Stimulated activated naive CD4-positive, alpha-beta T cell treated with Interleukin-2 at 50 U/mL for 16 hours (primary cell): ENCODE measurements around the gene CXCL3.
"Not testable (repeated sequence)": the region's sequence is repeated elsewhere in the genome, so short reads cannot be mapped to it uniquely, and the experiment has no call there.

Experiments used
- DNase-seq: peaks from one replicate; lab custom pipeline; 2025; lab: John Stamatoyannopoulos, UW

CXCL3 gene

DNA sequence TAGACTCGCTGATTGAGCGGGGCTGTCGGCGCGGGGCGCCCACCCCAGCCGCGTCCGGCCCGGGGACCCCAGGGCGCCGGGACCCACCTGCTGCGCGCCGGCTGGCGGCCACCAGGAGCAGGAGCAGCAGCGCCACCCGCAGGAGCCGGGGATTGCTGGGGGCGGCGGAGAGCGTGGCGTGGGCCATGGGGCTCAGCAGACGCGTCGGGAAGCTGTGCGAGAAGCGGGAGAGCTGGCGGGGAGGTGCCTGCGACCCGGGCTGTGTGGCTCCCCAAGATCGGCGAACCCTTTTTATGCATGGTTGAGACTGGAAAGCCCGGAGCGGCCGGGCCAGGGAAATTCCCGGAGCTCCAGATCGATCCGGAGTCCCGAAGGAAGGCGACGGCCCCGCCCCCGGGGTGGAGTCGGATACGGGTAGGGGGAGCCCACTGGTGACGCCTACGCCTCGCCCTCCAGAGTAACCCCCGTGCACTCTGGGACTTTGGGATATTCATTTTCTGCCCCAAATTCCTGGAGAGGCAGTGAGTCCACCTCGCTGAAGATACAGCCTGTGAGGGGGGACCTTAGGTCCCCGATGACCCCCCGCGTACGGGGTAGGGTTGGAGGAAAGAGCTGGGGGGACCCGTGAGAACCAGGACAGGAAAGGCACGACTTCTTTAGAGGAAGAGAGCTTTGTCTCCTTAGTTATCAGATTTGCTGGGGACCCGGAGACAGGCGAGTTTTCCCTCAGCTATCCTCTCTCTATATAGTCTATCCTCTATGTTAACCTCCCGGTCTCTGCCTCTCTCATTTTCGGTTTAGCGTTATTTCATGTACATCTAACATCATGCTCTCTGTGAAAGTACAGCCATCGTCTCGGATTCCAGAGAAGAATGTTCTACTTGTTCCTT, at the start of gene CXCL3:
TSS of gene CXCL3 (minus strand) at position 265 of the 890 bp plus-strand sequence. CDS start at position 187, 78 bp downstream.
- DNase-seq: no peak

DNA sequence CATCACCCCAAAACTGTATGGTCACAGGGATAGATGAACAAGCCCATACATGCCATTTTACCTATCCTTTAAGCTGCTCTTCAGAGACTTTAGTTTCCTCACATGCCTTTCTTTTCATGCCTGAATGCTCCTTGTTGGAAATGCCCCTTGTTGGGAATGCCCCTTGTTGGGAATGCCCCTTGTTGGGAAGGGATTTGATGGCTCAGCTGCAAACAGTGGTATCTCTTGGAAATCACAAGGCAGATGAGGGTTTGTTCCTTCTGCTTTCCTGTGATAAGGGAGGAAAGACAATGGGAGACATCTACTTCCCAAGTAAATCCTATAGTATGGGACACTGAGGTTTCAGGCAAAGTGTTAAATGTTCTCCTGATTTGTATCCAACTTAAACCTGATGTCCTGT, 49.0 kb upstream of the CXCL3 start:
- no peak for DNase-seq

DNA sequence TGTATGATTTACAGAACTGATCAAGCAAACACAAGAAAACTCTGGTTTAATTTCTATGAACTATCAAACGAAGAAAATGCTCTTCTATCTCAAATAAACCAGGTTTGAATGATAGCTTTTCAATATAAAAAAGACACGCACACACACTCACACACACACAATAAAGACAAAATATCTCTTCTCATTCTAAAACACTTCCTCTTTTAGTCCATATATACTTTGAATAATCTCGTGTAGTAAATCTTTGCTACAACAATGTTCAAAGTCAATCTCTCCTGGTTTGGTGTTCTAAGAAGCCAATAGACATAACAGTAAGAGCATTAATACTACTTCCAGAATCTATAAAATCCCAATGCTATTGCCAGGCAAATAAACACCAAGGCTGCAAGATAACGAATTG, 47.2 kb upstream of the CXCL3 start:
- no peak for DNase-seq

- no peak for DNase-seq
These were observed 46.5 kb upstream of the CXCL3 start for GRCh38 chr4:74084984-74085383.

GRCh38 chr4:74083546-74083945, 45.1 kb upstream of the CXCL3 start:
- DNase-seq: no peak

DNA sequence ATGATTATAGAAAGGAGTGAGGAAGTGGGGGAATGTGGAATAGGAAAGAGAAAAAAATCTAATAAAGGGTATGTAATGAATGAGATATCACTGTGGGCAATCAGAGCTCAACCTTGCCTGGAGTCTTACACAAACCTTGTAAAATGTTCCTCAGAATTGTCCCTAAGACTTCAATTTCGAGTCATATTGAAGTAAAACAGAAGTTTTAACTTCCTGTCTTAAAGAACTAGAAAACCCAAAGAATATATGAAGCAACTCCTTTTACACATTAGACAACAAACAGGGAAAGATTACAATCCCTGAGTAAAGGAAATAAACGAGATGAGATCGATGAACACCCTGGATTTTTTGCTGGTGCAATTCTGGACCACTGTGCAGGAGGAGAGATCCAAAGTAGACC, 42.5 kb upstream of the CXCL3 start:
- no peak for DNase-seq

- DNase-seq: not testable (repeated sequence)
These were observed 41.9 kb upstream of the CXCL3 start for GRCh38 chr4:74080351-74080750.

DNA sequence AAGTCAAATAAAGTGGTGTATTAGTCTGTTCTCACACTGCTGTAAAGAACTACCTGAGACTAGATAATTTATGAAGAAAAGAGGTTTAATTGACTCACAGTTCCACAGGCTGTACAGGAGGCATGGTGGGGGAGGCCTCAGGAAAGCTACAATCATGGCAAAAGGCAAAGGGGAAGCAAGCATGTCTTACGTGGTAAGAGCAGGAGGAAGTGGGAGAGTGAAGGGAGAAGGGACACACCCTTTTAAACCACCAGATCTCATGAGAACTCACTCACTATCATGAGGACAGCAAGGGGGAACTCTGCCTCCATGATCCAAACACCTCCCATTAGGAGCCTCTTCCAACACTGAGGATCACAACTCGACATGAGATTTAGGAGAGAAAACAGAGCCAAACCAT, 40.5 kb upstream of the CXCL3 start:
- not testable (repeated sequence) for DNase-seq

GRCh38 chr4:74073358-74073757, 34.9 kb upstream of the CXCL3 start:
- no peak for DNase-seq

DNA sequence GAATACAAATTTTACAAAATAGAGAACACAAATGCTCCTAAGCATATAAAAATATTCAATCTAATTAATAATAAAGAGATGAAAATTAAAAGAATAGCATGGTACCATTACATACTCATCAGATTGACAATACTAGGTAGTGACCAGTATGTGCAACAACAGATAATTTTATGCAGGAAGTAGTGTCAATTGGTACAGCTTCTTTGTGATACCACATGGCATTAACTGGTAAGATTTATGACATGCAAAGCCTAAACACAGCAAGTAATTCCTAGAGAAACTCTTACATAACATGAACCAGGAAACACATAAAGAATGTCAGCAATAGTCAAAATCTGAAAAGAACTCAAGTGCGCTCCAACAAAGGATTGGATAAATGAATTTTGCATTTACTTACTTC, 34.2 kb upstream of the CXCL3 start:
- no peak for DNase-seq

GRCh38 chr4:74067586-74067985, 29.1 kb upstream of the CXCL3 start:
- no peak for DNase-seq

DNA sequence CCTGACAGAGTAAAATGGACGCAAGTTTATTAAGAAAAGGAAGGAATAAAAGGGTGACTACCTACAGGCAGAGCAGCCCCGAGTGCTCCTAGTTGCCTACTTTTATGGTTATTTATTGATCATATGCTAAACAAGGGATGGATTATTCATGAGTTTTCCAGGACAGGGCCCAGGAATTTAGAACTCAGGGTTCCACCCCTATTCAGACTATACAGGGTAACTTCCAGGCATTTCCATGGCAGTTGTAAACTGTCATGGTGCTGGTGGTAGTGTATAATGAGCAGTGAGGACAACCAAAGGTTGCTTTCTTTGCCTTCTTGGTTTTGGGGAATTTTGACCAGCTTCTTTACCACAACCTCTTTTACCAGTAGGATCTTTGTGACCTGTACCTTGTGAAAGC, 27.7 kb upstream of the CXCL3 start:
- no peak for DNase-seq

- DNase-seq: no peak
These were observed 26.7 kb upstream of the CXCL3 start for GRCh38 chr4:74065115-74065642.

- no peak for DNase-seq
These were observed 25.4 kb upstream of the CXCL3 start for GRCh38 chr4:74063859-74064258.

- DNase-seq: no peak
These were observed 24.5 kb upstream of the CXCL3 start for GRCh38 chr4:74062953-74063352.

DNA sequence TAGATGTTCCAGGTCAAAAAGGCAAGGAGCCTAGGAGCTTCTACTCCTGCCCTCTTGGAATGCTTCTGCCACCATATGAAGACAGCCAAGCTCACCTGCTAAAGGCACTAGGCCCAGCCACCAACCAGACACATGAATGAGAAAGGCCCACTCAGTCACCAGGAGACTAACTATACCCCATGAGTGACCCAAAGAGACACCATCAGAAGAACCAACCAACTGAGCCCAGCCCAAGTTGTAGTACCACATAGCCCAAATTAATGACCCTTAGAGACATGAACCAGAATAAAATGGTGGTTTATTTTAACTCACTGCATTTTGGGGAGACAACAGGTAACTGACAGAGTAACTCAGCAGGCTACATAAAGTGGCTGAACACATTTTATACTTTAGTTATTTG, 22.9 kb upstream of the CXCL3 start:
- DNase-seq: no peak

- DNase-seq: no peak
These were observed 20.8 kb upstream of the CXCL3 start for GRCh38 chr4:74059161-74059829.

- DNase-seq: no peak
These were observed 19.7 kb upstream of the CXCL3 start for GRCh38 chr4:74058048-74058651.

DNA sequence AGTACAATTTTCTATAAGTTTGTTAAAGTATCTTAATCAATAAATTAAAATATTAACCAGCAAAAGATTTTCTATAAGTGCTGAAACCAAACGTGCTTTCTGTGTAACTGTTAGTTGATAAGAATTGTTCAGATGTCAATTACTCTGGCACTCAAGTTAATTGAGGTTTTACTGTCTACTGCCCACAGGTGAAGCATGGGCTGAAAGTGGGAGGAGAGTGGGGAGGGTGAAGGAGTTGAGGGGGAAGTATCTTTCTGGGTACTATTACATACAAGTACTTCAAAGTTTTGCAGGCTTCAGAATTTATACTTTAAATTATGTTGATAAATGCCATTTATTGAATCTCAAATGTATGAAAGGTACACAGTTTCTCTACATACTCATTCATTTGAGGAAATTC, 19.1 kb upstream of the CXCL3 start:
- no peak for DNase-seq

DNA sequence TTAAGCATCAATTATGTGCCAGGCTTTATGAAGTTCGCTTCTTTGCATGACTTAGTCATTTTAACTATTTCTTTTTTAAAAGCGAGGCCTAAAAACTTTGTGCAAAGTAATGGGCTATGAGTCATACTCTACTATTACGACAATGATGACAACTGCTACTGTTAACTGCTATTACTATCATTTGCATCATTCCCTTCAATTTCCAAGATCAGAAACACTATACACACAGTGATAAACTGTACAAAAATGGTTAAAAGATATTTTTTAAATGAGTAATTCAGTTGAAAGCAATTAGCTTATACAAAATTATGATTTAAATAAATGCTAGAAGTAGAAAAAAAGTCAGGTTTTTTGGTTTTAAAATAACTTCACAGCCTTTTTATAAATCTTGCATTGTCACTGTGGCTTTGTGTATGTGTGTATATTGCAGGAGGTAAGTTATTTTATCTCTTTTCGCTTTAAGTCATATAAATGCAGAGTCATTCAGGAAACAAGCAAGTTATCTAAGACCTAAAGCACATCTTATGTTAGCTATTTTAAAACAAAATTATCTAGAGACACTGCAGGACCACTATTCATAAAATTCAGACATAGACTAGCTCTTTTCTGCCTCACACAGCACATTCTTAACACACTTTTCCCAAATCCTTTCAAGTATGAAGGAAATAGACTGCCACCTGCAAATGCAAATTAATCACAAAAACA, 18.5 kb upstream of the CXCL3 start:
- DNase-seq: no peak

- no peak for DNase-seq
These were observed 17.8 kb upstream of the CXCL3 start for GRCh38 chr4:74056114-74056857.
